Right forelimb (tissue), 1 donor: ENCODE data around the gene IQCC.

ENCODE experiments used
- DNase-seq: peaks from one replicate; pipeline ENCODE4 v3.0.0-alpha.2; 2018

Gene IQCC

GRCh38 chr1:32195972-32196823 lies 9.3 kb upstream of the IQCC start:
- DNase-seq: no peak

- DNase-seq: no peak
These were observed 8.4 kb upstream of the IQCC start for GRCh38 chr1:32197074-32197473.

GRCh38 chr1:32197837-32198236 lies 7.6 kb upstream of the IQCC start:
- DNase-seq: no peak

- DNase-seq: no peak
These were observed 7.0 kb upstream of the IQCC start for GRCh38 chr1:32198237-32199042.

- DNase-seq: no peak
These were observed 6.3 kb upstream of the IQCC start for GRCh38 chr1:32199043-32199716.

- no peak for DNase-seq
These were observed 5.8 kb upstream of the IQCC start for GRCh38 chr1:32199717-32200072.

- peak; percentile 87 for DNase-seq
These were observed 5.1 kb upstream of the IQCC start, which contains the start of gene CCDC28B for GRCh38 chr1:32200226-32201010. Gene CCDC28B, plus strand, starts transcription at chr1:32200595. Its CDS starts 1,341 bp downstream, at chr1:32201936.

GRCh38 chr1:32201011-32201855 lies 4.2 kb upstream of the IQCC start:
- DNase-seq: peak; percentile 79

GRCh38 chr1:32204943-32205361 lies 519 bp upstream of the IQCC start:
- no peak for DNase-seq

GRCh38 chr1:32208469-32208868 lies 3.0 kb downstream of the IQCC start:
- no peak for DNase-seq

- DNase-seq: no peak
These were observed 3.4 kb downstream of the IQCC start, which contains the start of gene DCDC2B for GRCh38 chr1:32208891-32209328. Gene DCDC2B, plus strand, starts transcription at chr1:32209089. Its CDS starts 5 bp downstream, at chr1:32209094.

GRCh38 chr1:32215629-32216480 lies 10.4 kb downstream of the IQCC start:
- peak; percentile 70 for DNase-seq

GRCh38 chr1:32216566-32216965 lies 11.1 kb downstream of the IQCC start:
- DNase-seq: no peak

- DNase-seq: no peak
These were observed 13.6 kb downstream of the IQCC start for GRCh38 chr1:32219022-32219421.

GRCh38 chr1:32220746-32221580 lies 15.5 kb downstream of the IQCC start:
- DNase-seq: no peak

GRCh38 chr1:32221581-32221979 lies 16.1 kb downstream of the IQCC start:
- no peak for DNase-seq

GRCh38 chr1:32221980-32222755 lies 16.7 kb downstream of the IQCC start, which contains the start of the genes EIF3I and TMEM234:
Gene EIF3I, plus strand, starts transcription at chr1:32222407. Its CDS starts 35 bp downstream, at chr1:32222442.
Gene TMEM234, minus strand, starts transcription at chr1:32222353. Its CDS starts 31 bp downstream, at chr1:32222322.
- peak; percentile 94 for DNase-seq

- no peak for DNase-seq
These were observed 18.2 kb downstream of the IQCC start for GRCh38 chr1:32223683-32224082.
